Amniotic epithelial cell (primary cell): ENCODE measurements around the gene SCLY.

Experiments used
- DNase-seq: peaks from one replicate; pipeline ENCODE4 v3.0.0-alpha.2; 2010; ENCODE audit warnings: low read depth

The SCLY gene

DNA sequence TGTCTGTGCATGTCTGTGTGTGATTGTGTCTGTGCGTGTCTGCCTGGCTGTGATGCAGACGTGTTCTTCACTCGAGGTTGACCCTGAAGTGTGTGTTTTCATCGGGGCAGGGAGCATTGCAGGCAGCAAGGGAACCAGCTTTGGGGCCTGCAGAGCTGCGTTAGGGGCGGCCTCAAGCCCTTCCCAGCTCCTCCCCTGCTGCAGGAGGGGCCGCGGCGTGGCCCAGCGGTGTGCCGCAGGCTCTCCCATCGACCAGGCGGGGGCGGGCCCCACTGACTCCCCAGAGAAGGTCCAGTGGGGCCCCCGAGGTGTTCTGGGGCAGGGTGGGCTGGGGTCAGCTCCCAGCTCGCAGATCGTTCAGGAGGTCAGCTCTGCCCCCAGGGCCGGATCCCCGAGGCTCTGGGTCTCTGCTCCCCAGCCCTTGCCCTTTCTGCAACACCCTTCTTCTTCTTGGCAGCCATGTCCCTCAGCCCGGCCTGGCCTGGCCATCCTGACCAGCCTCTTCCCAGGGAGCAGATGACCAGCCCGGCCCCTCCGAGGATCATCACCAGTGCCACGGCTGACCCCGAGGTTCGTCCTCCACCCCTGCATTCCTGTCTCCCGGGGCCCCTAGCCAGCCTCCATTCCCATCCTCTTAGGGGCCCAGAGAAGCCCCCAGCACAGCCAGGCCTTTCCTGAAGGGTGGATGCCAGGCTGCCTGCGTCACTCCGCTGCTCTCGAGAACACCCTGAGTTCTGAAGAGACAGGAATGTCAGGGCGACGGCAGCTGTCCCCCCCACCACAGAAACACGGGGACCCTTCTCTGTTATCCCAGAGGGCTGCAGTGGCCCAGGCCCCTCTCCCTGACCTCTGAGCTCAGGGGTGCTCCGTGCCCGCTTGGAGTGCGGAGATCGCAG is 66.6 kb downstream of the SCLY start:
- DNase-seq, result peak; percentile 65

- DNase-seq, result no peak
Observed at GRCh38 chr2:238128061-238128440, 67.2 kb downstream of the SCLY start.

DNA sequence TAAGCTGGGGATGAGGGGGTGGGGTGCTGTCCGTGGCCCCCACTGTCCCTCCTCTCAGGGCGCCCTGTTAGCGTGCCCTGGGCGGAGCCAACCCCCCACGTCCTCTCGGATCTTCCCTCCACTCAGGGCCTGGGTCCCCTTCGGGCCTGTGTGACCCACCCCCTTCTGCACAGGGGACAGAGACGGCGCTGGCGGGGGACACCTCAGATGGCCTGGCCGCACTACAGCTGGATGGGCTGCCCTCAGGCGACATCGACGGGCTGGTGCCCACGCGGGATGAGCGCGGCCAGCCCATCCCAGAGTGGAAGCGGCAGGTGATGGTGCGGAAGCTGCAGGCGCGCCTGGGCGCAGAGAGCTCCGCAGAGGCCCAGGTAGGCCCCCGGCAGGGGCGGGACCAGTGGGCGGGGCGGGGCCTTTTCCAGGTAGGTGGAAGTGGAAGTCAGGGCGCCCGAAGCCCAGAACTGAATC is 67.8 kb downstream of the SCLY start:
- DNase-seq, result no peak

GRCh38 chr2:238129166-238130010 is 68.6 kb downstream of the SCLY start:
- no peak for DNase-seq

GRCh38 chr2:238130111-238130695 is 69.4 kb downstream of the SCLY start:
- DNase-seq, result no peak

- no peak for DNase-seq
Observed at GRCh38 chr2:238130696-238131628, 70.2 kb downstream of the SCLY start.

- DNase-seq, result no peak
Observed at GRCh38 chr2:238131761-238132462, 71.1 kb downstream of the SCLY start.

DNA sequence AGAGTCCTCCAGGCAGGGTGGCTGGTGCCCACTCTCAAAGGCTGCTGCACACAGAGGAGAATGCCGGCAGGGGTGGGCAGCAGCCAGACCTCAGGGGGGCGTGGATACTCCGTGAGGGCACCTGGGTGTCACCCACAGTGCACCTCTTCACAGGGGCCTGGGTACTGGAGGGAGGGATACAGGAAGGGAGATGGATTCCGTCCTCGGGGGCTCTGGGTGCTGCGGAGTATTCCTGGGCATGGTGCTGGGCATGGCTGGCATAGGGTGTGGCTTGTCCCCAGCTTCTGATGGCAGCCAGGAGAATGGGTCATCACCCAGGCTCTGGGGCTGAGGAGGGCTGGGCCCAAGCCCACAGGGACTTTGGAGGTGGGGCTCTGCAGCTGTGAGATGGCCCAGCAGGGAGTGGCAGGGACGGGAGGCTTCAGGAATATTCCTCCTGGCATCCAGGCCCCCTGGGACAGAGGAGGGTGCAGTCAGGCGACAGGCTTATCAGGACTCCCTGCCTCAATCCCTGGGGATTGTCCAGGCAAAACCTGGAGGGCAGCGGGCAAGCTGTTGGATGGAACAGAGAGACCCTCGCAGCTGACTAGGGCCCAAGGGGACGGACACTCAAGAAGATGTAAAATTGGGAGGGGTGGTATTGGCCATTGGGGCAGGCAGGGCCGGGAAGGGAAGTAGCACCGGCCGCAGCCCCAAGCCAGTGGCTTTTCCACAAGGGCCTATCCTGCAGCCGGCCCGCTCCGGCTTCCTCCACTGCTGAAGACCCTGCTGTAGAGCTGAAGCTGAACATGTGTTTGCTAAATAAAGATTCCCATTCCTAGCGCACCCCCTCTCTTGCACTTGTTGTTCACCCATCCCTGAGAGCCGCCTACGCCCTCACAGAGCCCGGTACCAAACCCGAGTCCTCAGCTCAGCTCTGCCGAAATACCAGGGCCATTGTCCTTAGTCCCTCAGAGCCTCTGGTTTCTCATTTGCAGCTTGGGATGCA is 72.0 kb downstream of the SCLY start:
- DNase-seq, result no peak

DNA sequence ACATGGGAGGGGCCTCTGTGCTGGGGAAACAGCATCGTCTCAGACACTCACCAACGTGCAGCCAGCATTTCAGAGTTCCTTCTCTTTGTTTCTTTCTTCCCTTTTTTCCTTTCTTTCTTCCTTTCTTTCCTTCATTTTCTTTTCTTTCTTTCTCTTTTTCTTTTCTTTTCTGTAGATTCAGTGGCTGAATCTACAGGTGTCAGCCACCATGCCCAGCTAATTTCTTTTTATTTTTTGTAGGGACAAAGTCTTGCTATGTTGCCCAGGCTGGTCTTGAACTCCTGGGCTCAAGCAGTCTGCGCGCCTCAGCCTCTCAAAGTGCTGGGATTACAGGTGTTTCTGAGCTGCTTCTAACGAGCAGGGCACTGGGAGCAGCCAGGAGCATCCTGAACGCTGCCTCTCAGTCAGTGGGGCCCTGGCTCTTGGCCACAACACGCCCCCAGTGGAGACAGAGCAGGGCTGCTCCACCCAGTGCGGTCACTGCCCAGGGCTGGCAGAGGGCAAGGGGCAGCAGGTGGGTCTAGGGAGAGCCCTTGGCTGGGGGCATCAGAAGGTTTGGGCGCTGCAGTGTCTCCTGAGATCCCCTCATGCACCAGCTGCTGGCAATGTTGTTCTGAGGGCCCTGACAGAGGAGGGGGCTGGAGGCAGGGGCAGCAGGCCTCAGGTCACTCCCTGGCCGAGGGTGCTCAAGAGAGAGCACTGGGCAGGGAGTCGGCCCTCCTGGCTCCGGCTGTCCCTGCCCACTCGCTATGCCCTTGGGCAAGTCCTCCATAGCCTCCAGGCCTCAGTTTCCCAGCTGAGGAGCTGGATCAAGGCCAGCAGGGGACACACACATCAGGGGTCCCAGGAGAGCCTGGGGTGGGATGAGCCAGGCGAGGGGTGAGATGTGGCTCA is 72.9 kb downstream of the SCLY start:
- DNase-seq, result no peak

- no peak for DNase-seq
Observed at GRCh38 chr2:238134393-238134785, 73.6 kb downstream of the SCLY start.

GRCh38 chr2:238135601-238136150 is 74.9 kb downstream of the SCLY start:
- no peak for DNase-seq

DNA sequence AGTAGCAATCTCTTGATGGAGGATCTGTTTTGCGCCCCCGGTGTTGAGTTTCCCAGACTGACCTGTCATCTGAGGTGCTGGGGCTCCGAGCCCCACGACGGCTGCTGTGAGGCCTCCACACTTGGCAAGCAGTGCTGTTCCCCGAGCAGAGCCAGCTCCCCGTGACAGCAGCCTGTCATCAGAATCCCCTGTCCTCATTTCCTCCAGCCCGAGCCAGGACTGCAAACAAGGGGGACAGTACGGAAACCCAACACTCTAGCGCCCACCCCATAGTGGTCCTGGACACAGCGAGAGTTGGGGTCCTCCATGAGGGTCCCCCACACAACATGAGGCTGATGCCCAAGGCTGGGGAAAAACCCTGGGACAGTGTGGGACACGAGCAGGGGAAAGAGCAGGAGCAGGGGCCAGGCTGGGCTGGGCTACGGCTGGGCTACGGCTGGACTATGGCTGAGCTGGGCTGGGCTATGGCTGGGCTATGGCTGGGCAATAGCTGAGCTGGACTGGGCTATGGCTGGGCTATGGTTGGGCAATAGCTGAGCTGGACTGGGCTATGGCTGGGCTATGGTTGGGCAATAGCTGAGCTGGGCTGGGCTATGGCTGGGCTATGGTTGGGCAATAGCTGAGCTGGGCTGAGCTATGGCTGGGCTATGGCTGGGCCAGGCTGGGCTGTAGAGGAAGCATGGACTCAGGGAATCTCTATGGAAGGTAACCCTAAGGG is 76.2 kb downstream of the SCLY start:
- peak; percentile 85 for DNase-seq

- no peak for DNase-seq
Observed at GRCh38 chr2:238137885-238138284, 77.1 kb downstream of the SCLY start.

GRCh38 chr2:238138331-238139195 is 77.8 kb downstream of the SCLY start, which contains the start of gene KLHL30:
Gene KLHL30, plus strand, starts transcription at chr2:238138668. Its CDS starts 2,087 bp downstream, at chr2:238140755.
- DNase-seq, result no peak

GRCh38 chr2:238139196-238140039 is 78.6 kb downstream of the SCLY start:
- DNase-seq, result no peak
